GM23338 (cell line): ENCODE results near the gene DENND5A. TPM values are rescaled to one million over a fixed set of nuclear protein-coding genes. Genes with fewer than 3 reads are reported as not detected.

Source experiments
- ATAC-seq: fragments of 200-7000 bp; cut with Tn5 transposase; 3 replicates; pipeline ENCODE4 v1.9.1; 2020
- DNase-seq: peaks from one replicate; pipeline ENCODE4 v3.0.0-alpha.2; 2015; ENCODE audit warnings: low spot score
- H2AFZ ChIP-seq: fragments of 200-600 bp; sonication (generic); 2 replicates; pipeline ENCODE4 v1.8.0; 2016; ENCODE audit warnings: antibody characterized with exemption, mild to moderate bottlenecking, moderate library complexity
- H3F3A ChIP-seq: fragments of 200-600 bp; sonication (generic); replicated peaks from 2 replicates; pipeline ENCODE4 v1.8.0; 2017; ENCODE audit warnings: antibody characterized with exemption, mixed run types, low read depth
- H3K27ac ChIP-seq: fragments of 200-600 bp; sonication (generic); 2 replicates; pipeline ENCODE4 v1.6.1; 2016; ENCODE audit warnings: low read depth
- H3K27me3 ChIP-seq: fragments of 200-600 bp; sonication (generic); 2 replicates; pipeline ENCODE4 v1.8.0; 2016; ENCODE audit warnings: mild to moderate bottlenecking, mixed run types, moderate library complexity; ENCODE audit not compliant: insufficient read depth
- H3K36me3 ChIP-seq: fragments of 200-600 bp; sonication (generic); 2 replicates; pipeline ENCODE4 v1.8.0; 2016; ENCODE audit warnings: mild to moderate bottlenecking; ENCODE audit not compliant: insufficient read depth
- H3K4me1 ChIP-seq: fragments of 200-600 bp; sonication (generic); 2 replicates; pipeline ENCODE4 v1.8.0; 2016; ENCODE audit warnings: mild to moderate bottlenecking, moderate library complexity; ENCODE audit not compliant: insufficient read depth
- H3K4me2 ChIP-seq: fragments of 200-600 bp; sonication (generic); 2 replicates; pipeline ENCODE4 v1.7.1; 2017; ENCODE audit warnings: mixed run types
- H3K4me3 ChIP-seq: fragments of 200-600 bp; sonication (generic); 2 replicates; pipeline ENCODE4 v1.6.1; 2016; ENCODE audit warnings: mixed run types
- H3K79me2 ChIP-seq: fragments of 200-600 bp; sonication (generic); replicated peaks from 2 replicates; pipeline ENCODE4 v1.8.0; 2017; ENCODE audit warnings: mild to moderate bottlenecking; ENCODE audit not compliant: insufficient read depth
- H3K9me2 ChIP-seq: fragments of 200-600 bp; sonication (generic); 2 replicates; pipeline ENCODE4 v1.8.0; 2017; ENCODE audit not compliant: insufficient read depth
- H4K20me1 ChIP-seq: fragments of 200-600 bp; sonication (generic); replicated peaks from 2 replicates; pipeline ENCODE4 v1.8.0; 2017; ENCODE audit warnings: mild to moderate bottlenecking; ENCODE audit not compliant: insufficient read depth
- H3K27ac Mint-ChIP-seq: 2 replicates; pipeline ENCODE4 v1.8.0; 2020; ENCODE audit warnings: inconsistent platforms, mild to moderate bottlenecking, moderate library complexity, mixed read lengths
- H3K27me3 Mint-ChIP-seq: 3 replicates; pipeline ENCODE4 v1.8.0; 2022; ENCODE audit warnings: low read depth, mild to moderate bottlenecking, moderate library complexity, mixed read lengths, inconsistent platforms; ENCODE audit not compliant: insufficient read depth, poor library complexity
- H3K36me3 Mint-ChIP-seq: 3 replicates; pipeline ENCODE4 v1.8.0; 2021; ENCODE audit warnings: low read depth, mild to moderate bottlenecking, inconsistent platforms, moderate library complexity, mixed read lengths
- H3K4me1 Mint-ChIP-seq: 3 replicates; pipeline ENCODE4 v1.8.0; 2020; ENCODE audit warnings: mild to moderate bottlenecking, inconsistent platforms, mixed read lengths
- H3K4me3 Mint-ChIP-seq: 3 replicates; pipeline ENCODE4 v1.8.0; 2021; ENCODE audit warnings: moderate library complexity, mild to moderate bottlenecking, inconsistent platforms, mixed read lengths
- H3K9me3 Mint-ChIP-seq: 3 replicates; pipeline ENCODE4 v1.8.0; 2020; ENCODE audit warnings: moderate library complexity, mild to moderate bottlenecking, inconsistent platforms, mixed read lengths
- CREB1 ChIP-seq: fragments of 250-450 bp; sonication (Bioruptor Pico); IDR thresholded peaks from 2 replicates; pipeline ENCODE4 v1.5.0; 2020; ENCODE audit warnings: low read depth, mild to moderate bottlenecking, moderate library complexity
- EZH2 ChIP-seq: fragments of 200-600 bp; sonication (generic); IDR thresholded peaks from one replicate; pipeline ENCODE4 v1.8.0; 2017; ENCODE audit warnings: antibody characterized with exemption, mild to moderate bottlenecking, low read depth; ENCODE audit not compliant: unreplicated experiment
- EZH2phosphoT487 ChIP-seq: fragments of 200-600 bp; sonication (generic); IDR thresholded peaks from one replicate; pipeline ENCODE4 v1.8.1; 2018; ENCODE audit warnings: antibody characterized with exemption; ENCODE audit not compliant: unreplicated experiment
- JUNB ChIP-seq: IDR thresholded peaks from one replicate; pipeline ENCODE4 v1.6.1; 2016; ENCODE audit warnings: antibody characterized with exemption; ENCODE audit not compliant: unreplicated experiment
- NANOG ChIP-seq: IDR thresholded peaks from 2 replicates; pipeline ENCODE4 v1.6.1; 2016; ENCODE audit warnings: antibody characterized with exemption, borderline replicate concordance
- POLR2AphosphoS5 ChIP-seq: IDR thresholded peaks from 2 replicates; pipeline ENCODE4 v1.6.1; 2016; ENCODE audit warnings: antibody characterized with exemption, low read depth
- REST ChIP-seq: IDR thresholded peaks from one replicate; pipeline ENCODE4 v1.6.1; 2018; ENCODE audit warnings: antibody characterized with exemption; ENCODE audit not compliant: unreplicated experiment
- STAT1 ChIP-seq: IDR thresholded peaks from one replicate; pipeline ENCODE4 v1.6.1; 2016; ENCODE audit warnings: antibody characterized with exemption; ENCODE audit not compliant: unreplicated experiment
- ZNF114 ChIP-seq: fragments of 250-450 bp; sonication (Bioruptor Pico); IDR thresholded peaks from 2 replicates; pipeline ENCODE4 v1.5.0; 2020; ENCODE audit warnings: mild to moderate bottlenecking, moderate library complexity
- ZNF331 ChIP-seq: fragments of 250-450 bp; sonication (Bioruptor Pico); IDR thresholded peaks from 2 replicates; pipeline ENCODE4 v1.5.0; 2020; ENCODE audit warnings: low read depth, mild to moderate bottlenecking, moderate library complexity
- ZNF462 ChIP-seq: fragments of 250-450 bp; sonication (Bioruptor Pico); IDR thresholded peaks from 2 replicates; pipeline ENCODE4 v1.5.0; 2020; ENCODE audit warnings: mild to moderate bottlenecking, moderate library complexity
- polyA plus RNA-seq: library from polyadenylated mRNA; unstranded; fragments of >200 nt; fragmentation: Nextera tagmentation; extraction: Ambion mirVana; gene quantifications from 2 replicates; pipeline ENCODE4 v1.2.1, GENCODE V29; 2016
- total RNA-seq: library from RNA; depleted of rRNA; stranded (reverse); fragments of >200 nt; shearing (Covaris generic); gene quantifications from 2 replicates; pipeline ENCODE4 v1.2.3, GENCODE V29; 2014
- TF ChIP-seq, protein P1 (sequence below): IDR thresholded peaks from 2 replicates; pipeline ENCODE4 v1.6.1; 2016; ENCODE audit warnings: antibody characterized with exemption
- TF ChIP-seq, protein P2 (sequence below), 2 experiments: fragments of 200-600 bp in 1 of 2; sonication (generic) in 1 of 2; conservative IDR thresholded peaks; 2 replicates each; pipeline versions ENCODE4 v1.5.1 to v1.6.1; 2016 to 2017; ENCODE audit warnings: antibody characterized with exemption in 2 of 2, low read depth in 2 of 2, mild to moderate bottlenecking in 2 of 2, moderate library complexity in 1 of 2

DENND5A gene
- total and polyA plus RNA-seq, 2 experiments from 2014 or later = 28.1 to 56.3 TPM

DNA sequence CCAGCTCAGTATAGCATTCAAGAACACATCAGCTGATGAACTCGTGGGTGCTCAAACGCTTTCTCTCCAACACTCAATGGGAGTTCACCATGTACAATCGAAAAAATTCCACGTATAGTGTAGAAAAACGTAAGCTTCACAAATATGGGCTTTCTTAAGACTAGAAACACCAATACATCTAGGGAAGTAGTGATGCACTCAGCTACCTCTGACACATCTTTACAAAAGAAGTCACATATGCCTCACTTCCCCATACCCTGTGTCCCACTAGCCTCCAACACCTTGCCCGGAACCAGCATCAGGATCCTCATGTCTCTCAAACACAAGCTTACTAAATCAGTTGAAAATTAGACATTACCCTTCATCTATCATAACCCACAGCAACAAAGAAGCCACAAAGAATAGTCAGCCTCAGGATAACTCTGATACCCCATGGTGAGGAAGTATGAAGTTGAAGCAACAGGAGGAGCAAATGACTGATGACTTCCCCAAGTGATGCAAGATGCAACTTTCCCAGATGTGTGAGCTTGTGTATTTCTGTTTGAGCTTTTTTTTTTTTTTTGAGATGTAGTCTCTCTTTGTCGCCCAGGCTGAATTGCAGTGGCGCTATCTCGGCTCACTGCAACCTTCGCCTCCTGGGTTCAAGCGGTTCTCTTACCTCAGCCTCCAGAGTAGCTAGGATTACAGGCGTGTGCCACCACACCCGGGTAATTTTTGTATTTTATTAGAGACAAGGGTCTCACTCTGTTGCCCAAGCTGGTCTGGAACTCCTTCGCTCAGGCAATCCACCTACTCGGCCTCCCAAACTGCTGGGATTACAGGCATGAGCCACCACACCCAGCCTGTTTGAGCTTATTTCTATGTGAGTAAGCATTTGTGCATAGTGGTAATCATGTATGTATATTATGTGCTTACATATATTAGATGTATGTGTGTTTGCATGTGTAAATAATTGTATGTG is 8.5 kb upstream of the DENND5A start:
- Histone ChIP-seq H4K20me1 (no peaks in the 10 kb centered on the region; the same call in 1 of the 2 replicates), H3K36me3 (no peaks in the 10 kb centered on the region), H3F3A (no peaks in the 10 kb centered on the region), H3K4me1 (no peaks in the 10 kb centered on the region), H3K27ac (no peak overlapping the region), H3K4me2 (no peak overlapping the region), H3K9me2 (no peaks in the 10 kb centered on the region), H3K4me3 (no peak overlapping the region), H2AFZ (no peak overlapping the region), H3K79me2 (no peaks in the 10 kb centered on the region), H3K27me3 (no peaks in the 10 kb centered on the region)
- H3K9me3 Mint-ChIP-seq = no peaks in the 10 kb centered on the region
- DNase-seq (no peak), ATAC-seq (no peak)
- no peaks in the 10 kb centered on the region for H3K4me1 Mint-ChIP-seq
- TF ChIP-seq, protein P1, sequence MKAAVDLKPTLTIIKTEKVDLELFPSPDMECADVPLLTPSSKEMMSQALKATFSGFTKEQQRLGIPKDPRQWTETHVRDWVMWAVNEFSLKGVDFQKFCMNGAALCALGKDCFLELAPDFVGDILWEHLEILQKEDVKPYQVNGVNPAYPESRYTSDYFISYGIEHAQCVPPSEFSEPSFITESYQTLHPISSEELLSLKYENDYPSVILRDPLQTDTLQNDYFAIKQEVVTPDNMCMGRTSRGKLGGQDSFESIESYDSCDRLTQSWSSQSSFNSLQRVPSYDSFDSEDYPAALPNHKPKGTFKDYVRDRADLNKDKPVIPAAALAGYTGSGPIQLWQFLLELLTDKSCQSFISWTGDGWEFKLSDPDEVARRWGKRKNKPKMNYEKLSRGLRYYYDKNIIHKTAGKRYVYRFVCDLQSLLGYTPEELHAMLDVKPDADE = no peak
- TF ChIP-seq, protein P2, sequence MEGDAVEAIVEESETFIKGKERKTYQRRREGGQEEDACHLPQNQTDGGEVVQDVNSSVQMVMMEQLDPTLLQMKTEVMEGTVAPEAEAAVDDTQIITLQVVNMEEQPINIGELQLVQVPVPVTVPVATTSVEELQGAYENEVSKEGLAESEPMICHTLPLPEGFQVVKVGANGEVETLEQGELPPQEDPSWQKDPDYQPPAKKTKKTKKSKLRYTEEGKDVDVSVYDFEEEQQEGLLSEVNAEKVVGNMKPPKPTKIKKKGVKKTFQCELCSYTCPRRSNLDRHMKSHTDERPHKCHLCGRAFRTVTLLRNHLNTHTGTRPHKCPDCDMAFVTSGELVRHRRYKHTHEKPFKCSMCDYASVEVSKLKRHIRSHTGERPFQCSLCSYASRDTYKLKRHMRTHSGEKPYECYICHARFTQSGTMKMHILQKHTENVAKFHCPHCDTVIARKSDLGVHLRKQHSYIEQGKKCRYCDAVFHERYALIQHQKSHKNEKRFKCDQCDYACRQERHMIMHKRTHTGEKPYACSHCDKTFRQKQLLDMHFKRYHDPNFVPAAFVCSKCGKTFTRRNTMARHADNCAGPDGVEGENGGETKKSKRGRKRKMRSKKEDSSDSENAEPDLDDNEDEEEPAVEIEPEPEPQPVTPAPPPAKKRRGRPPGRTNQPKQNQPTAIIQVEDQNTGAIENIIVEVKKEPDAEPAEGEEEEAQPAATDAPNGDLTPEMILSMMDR (conservative IDR thresholded peaks at IDR 0.05; ENCODE audit: low read depth in 2 of 2) = no peak
- TF ChIP-seq ZNF331 (CRISPR knock-in tag) (no peak), NANOG (no peak), POLR2AphosphoS5 (no peak), REST (no peak), CREB1 (CRISPR knock-in tag) (no peak), ZNF114 (no peak), STAT1 (no peak), ZNF462 (CRISPR knock-in tag) (no peak), JUNB (no peak), EZH2 (no peak), EZH2phosphoT487 (no peak)
- no peak overlapping the region for H3K27ac Mint-ChIP-seq
- H3K27me3 Mint-ChIP-seq = peaks cover 5% of the 10 kb centered on the region
- H3K4me3 Mint-ChIP-seq = no peak overlapping the region
- peaks cover 4% of the 10 kb centered on the region; the same call in 1 of the 3 replicates for H3K36me3 Mint-ChIP-seq
